GM12873 (cell line): ENCODE results near the gene NFYB.

ENCODE experiments used
- TF ChIP-seq, protein P1 (sequence below): IDR thresholded peaks from 2 replicates; pipeline ENCODE4 v1.5.1; 2012; ENCODE audit warnings: low read depth, mild to moderate bottlenecking, moderate library complexity, low read length, control low read depth; ENCODE audit not compliant: insufficient read depth; ENCODE audit errors: missing control alignments

Gene NFYB

DNA sequence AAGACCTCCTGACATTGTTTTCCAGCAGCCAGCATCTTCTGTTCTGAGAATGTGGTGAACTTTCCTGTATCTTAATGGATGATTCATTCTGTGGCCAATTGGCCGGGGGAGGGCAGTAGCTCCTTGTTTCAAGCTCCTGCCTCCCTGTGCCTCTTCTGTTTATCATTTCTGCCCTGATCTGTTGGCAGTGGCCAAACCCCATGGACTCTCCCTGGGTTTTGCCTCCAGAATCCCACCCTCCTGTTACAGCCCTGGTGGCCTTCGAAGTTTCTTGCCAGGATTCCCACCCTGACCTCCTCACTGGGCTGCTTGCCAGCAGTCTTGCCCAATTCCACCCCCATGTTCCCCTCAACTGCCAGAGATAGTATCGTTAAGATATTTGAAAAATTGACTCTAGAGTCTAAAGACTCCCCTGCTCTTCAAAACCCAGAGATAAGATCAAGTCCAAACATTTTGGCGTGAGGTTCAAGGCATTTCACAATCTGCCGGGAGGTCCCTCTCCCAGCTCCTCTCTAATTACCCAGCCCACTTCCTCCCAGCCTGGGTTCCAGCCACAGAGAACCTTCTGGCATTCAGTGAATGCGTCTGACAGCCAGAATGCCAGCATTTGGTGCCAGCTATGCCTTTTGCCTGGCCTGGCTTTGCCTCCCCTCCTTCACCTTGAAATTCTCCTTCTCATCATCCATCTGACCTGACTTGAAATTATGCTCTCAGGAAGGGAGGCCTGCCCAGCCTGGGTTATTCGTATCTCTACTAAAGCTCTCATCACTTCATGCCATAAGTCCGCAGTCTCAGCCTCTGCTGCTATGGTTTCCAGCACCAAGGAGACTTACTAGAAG is 39.9 kb upstream of the NFYB start:
- TF ChIP-seq, protein P1, sequence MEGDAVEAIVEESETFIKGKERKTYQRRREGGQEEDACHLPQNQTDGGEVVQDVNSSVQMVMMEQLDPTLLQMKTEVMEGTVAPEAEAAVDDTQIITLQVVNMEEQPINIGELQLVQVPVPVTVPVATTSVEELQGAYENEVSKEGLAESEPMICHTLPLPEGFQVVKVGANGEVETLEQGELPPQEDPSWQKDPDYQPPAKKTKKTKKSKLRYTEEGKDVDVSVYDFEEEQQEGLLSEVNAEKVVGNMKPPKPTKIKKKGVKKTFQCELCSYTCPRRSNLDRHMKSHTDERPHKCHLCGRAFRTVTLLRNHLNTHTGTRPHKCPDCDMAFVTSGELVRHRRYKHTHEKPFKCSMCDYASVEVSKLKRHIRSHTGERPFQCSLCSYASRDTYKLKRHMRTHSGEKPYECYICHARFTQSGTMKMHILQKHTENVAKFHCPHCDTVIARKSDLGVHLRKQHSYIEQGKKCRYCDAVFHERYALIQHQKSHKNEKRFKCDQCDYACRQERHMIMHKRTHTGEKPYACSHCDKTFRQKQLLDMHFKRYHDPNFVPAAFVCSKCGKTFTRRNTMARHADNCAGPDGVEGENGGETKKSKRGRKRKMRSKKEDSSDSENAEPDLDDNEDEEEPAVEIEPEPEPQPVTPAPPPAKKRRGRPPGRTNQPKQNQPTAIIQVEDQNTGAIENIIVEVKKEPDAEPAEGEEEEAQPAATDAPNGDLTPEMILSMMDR = no peak

DNA sequence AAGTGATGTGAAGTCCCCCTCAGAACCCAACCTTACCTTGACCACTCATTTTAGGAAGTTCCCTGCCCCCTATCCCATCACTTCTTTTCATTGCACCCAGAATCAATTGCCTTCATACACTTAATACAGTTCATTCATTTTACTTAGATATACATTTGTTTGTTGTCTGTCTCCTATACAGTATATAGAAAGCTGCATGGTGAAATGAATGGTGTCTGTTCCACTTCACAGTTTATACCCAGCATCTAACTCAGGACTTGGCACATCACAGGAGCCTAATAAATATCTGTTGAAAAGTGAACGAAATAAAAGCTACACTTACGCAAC is 39.3 kb upstream of the NFYB start:
- TF ChIP-seq, protein P1 = no peak

GRCh38 chr12:104175726-104176247 is 37.8 kb upstream of the NFYB start:
- TF ChIP-seq, protein P1 = no peak

GRCh38 chr12:104172570-104172947 is 34.5 kb upstream of the NFYB start:
- TF ChIP-seq, protein P1 = no peak

DNA sequence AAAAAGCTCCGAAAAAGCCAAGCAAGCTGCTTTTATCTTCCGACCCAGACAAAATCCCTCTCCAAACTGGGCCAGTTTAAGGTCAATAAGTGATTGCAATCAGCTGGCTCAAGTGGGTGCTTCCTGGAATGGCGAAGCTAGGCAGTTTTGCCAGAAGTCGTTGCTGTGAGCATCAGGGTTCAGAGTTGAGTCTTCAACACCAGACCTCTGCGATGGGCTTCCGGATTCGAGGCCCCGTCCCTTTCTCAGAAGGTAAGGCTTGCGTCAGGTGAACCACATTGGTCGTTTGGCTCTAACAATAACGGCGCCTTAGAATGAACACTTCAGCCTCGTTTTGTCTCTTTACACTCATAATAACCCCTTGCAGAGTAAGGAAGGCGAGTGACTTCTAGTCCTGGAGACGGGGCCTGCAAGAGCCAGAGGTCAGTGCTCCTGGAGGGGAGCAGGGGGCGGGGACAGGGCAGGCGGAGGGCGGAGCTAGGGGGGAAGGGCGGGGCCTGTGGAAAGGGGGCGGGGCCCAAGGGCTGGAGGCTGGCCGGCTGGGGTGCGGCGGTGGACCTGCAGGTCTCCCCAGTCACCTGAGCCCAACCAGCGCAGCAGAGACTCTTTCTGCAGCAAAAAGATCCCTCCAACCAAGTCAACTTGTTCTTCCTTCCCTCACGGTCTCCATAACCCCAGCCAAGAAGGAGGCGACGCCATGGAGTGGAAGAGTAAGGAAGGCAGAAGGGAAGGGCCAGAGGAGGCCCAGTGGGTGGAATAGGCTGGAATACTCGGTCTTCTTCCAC is 34.0 kb upstream of the NFYB start:
- TF ChIP-seq, protein P1 = no peak

GRCh38 chr12:104168596-104168995 is 30.6 kb upstream of the NFYB start:
- TF ChIP-seq, protein P1 = no peak
